ENCODE measurements around the gene ENTPD3. TPM values are rescaled to one million over a fixed set of nuclear protein-coding genes. Genes with fewer than 3 reads are reported as not detected.

Gene ENTPD3
- total and polyA plus RNA-seq, 2 of the 13 experiments (the other 11 are each of a cell fraction or from before 2014, with no cell fraction given): 0.07 TPM; not detected in 1

DNA sequence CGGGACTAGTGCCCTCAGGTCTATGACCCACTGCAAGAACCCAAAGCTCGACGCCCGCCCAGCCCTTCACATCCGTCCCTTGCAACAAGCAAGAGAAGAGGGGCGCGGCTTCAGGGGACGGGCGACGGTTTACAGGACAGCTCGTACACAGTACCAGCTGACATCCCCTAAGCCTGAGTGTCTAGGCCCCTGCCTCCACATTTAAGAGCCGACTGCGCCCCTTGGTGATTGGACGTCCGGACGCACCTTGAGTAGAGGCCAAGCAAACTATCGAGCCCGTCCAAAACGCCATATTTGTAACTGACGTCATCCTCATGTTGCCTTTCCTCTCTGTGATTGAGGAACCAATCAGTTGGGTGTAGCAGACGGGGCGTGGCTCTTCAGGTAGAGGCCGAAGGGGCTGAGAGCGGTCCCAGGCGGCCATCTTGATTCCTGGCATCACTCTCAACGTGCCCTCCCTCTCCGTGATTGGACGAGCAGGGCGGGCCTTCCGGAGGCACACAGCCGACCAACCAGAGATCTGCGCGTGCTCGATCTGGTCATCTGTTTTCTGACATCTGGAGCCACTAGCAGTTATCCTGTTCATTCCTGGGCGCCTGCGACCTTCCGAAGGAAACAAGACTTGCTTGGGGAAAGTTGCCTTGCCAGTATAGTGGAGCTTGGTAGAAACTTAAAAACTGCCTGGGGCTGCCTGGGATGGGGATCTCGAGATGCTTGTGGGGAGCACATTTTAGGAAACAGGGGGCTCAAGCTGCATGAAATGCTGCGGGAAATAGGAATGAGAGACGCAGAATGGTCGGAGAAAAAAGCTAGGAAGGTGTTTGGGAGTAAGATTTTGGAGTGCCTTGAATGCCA lies 66.1 kb downstream of the ENTPD3 start (continued):
- TF ChIP-seq, protein P1, sequence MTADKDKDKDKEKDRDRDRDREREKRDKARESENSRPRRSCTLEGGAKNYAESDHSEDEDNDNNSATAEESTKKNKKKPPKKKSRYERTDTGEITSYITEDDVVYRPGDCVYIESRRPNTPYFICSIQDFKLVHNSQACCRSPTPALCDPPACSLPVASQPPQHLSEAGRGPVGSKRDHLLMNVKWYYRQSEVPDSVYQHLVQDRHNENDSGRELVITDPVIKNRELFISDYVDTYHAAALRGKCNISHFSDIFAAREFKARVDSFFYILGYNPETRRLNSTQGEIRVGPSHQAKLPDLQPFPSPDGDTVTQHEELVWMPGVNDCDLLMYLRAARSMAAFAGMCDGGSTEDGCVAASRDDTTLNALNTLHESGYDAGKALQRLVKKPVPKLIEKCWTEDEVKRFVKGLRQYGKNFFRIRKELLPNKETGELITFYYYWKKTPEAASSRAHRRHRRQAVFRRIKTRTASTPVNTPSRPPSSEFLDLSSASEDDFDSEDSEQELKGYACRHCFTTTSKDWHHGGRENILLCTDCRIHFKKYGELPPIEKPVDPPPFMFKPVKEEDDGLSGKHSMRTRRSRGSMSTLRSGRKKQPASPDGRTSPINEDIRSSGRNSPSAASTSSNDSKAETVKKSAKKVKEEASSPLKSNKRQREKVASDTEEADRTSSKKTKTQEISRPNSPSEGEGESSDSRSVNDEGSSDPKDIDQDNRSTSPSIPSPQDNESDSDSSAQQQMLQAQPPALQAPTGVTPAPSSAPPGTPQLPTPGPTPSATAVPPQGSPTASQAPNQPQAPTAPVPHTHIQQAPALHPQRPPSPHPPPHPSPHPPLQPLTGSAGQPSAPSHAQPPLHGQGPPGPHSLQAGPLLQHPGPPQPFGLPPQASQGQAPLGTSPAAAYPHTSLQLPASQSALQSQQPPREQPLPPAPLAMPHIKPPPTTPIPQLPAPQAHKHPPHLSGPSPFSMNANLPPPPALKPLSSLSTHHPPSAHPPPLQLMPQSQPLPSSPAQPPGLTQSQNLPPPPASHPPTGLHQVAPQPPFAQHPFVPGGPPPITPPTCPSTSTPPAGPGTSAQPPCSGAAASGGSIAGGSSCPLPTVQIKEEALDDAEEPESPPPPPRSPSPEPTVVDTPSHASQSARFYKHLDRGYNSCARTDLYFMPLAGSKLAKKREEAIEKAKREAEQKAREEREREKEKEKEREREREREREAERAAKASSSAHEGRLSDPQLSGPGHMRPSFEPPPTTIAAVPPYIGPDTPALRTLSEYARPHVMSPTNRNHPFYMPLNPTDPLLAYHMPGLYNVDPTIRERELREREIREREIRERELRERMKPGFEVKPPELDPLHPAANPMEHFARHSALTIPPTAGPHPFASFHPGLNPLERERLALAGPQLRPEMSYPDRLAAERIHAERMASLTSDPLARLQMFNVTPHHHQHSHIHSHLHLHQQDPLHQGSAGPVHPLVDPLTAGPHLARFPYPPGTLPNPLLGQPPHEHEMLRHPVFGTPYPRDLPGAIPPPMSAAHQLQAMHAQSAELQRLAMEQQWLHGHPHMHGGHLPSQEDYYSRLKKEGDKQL (CRISPR knock-in tag; IDR thresholded peaks at IDR 0.05; ENCODE audit: low read depth): 0 out of 2 replicates have a peak, but pooled peaks have one; percentile 17
- no peak for TF ChIP-seq ZNF674 (CRISPR knock-in tag; IDR thresholded peaks at IDR 0.05; ENCODE audit: low read depth)
- TF ChIP-seq, protein P2, sequence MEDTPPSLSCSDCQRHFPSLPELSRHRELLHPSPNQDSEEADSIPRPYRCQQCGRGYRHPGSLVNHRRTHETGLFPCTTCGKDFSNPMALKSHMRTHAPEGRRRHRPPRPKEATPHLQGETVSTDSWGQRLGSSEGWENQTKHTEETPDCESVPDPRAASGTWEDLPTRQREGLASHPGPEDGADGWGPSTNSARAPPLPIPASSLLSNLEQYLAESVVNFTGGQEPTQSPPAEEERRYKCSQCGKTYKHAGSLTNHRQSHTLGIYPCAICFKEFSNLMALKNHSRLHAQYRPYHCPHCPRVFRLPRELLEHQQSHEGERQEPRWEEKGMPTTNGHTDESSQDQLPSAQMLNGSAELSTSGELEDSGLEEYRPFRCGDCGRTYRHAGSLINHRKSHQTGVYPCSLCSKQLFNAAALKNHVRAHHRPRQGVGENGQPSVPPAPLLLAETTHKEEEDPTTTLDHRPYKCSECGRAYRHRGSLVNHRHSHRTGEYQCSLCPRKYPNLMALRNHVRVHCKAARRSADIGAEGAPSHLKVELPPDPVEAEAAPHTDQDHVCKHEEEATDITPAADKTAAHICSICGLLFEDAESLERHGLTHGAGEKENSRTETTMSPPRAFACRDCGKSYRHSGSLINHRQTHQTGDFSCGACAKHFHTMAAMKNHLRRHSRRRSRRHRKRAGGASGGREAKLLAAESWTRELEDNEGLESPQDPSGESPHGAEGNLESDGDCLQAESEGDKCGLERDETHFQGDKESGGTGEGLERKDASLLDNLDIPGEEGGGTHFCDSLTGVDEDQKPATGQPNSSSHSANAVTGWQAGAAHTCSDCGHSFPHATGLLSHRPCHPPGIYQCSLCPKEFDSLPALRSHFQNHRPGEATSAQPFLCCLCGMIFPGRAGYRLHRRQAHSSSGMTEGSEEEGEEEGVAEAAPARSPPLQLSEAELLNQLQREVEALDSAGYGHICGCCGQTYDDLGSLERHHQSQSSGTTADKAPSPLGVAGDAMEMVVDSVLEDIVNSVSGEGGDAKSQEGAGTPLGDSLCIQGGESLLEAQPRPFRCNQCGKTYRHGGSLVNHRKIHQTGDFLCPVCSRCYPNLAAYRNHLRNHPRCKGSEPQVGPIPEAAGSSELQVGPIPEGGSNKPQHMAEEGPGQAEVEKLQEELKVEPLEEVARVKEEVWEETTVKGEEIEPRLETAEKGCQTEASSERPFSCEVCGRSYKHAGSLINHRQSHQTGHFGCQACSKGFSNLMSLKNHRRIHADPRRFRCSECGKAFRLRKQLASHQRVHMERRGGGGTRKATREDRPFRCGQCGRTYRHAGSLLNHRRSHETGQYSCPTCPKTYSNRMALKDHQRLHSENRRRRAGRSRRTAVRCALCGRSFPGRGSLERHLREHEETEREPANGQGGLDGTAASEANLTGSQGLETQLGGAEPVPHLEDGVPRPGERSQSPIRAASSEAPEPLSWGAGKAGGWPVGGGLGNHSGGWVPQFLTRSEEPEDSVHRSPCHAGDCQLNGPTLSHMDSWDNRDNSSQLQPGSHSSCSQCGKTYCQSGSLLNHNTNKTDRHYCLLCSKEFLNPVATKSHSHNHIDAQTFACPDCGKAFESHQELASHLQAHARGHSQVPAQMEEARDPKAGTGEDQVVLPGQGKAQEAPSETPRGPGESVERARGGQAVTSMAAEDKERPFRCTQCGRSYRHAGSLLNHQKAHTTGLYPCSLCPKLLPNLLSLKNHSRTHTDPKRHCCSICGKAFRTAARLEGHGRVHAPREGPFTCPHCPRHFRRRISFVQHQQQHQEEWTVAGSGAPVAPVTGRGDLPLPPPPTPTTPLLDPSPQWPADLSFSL (CRISPR knock-in tag; IDR thresholded peaks at IDR 0.05): no peak
- TF ChIP-seq NFE2 (CRISPR knock-in tag; IDR thresholded peaks at IDR 0.05): no peak
- TF ChIP-seq ZNF124 (CRISPR knock-in tag; IDR thresholded peaks at IDR 0.05): 0 out of 2 replicates have a peak, but pooled peaks have one; percentile 40
- TF ChIP-seq ZNF350 (CRISPR knock-in tag; IDR thresholded peaks at IDR 0.05; ENCODE audit: borderline replicate concordance, low read depth): peak; percentile 93
- TF ChIP-seq, protein P3, sequence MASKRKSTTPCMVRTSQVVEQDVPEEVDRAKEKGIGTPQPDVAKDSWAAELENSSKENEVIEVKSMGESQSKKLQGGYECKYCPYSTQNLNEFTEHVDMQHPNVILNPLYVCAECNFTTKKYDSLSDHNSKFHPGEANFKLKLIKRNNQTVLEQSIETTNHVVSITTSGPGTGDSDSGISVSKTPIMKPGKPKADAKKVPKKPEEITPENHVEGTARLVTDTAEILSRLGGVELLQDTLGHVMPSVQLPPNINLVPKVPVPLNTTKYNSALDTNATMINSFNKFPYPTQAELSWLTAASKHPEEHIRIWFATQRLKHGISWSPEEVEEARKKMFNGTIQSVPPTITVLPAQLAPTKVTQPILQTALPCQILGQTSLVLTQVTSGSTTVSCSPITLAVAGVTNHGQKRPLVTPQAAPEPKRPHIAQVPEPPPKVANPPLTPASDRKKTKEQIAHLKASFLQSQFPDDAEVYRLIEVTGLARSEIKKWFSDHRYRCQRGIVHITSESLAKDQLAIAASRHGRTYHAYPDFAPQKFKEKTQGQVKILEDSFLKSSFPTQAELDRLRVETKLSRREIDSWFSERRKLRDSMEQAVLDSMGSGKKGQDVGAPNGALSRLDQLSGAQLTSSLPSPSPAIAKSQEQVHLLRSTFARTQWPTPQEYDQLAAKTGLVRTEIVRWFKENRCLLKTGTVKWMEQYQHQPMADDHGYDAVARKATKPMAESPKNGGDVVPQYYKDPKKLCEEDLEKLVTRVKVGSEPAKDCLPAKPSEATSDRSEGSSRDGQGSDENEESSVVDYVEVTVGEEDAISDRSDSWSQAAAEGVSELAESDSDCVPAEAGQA (IDR thresholded peaks at IDR 0.05; ENCODE audit: low read depth): peak; percentile 97
- TF ChIP-seq, protein P3 (CRISPR knock-in tag; IDR thresholded peaks at IDR 0.05; ENCODE audit: borderline replicate concordance): no peak
- no peak for TF ChIP-seq EHMT2 (IDR thresholded peaks at IDR 0.05; ENCODE audit: borderline replicate concordance, low read depth, low read length)
